HUES6 (cell line): Measurements from ENCODE around the gene PRDM16.
"Not testable (repeated sequence)": the region's sequence is repeated elsewhere in the genome, so short reads cannot be mapped to it uniquely, and the experiment has no call there.

Source experiments
- H3K27ac ChIP-seq: 2 replicates; pipeline ENCODE4 v1.7.0; 2013; ENCODE audit warnings: low read depth, mild to moderate bottlenecking, low read length, inconsistent platforms
- H3K27me3 ChIP-seq: 2 replicates; pipeline ENCODE4 v1.6.1; 2013; ENCODE audit warnings: low read length; ENCODE audit not compliant: control insufficient read depth, insufficient read depth
- H3K36me3 ChIP-seq: 2 replicates; pipeline ENCODE4 v1.6.1; 2013; ENCODE audit warnings: low read length; ENCODE audit not compliant: control insufficient read depth, insufficient read depth
- H3K4me1 ChIP-seq: 2 replicates; pipeline ENCODE4 v1.6.1; 2013; ENCODE audit warnings: low read length; ENCODE audit not compliant: control insufficient read depth, insufficient read depth
- H3K4me3 ChIP-seq: 2 replicates; pipeline ENCODE4 v1.5.1; 2013; ENCODE audit warnings: low read depth, low read length
- H3K9ac ChIP-seq: one replicate; pipeline ENCODE4 v1.6.1; 2013; ENCODE audit warnings: mild to moderate bottlenecking, low read length
- H3K9me3 ChIP-seq: 2 replicates; pipeline ENCODE4 v1.6.1; 2013; ENCODE audit warnings: low read depth, low read length; ENCODE audit not compliant: control insufficient read depth, insufficient read depth

The PRDM16 gene

GRCh38 chr1:3236361-3236760, 167.4 kb downstream of the PRDM16 start:
- Histone ChIP-seq H3K9ac (no peak overlapping the region), H3K4me1 (no peaks in the 10 kb centered on the region; the same call in 1 of the 2 replicates), H3K27me3 (no peaks in the 10 kb centered on the region), H3K36me3 (no peaks in the 10 kb centered on the region), H3K4me3 (no peak overlapping the region), H3K9me3 (no peaks in the 10 kb centered on the region), H3K27ac (no peak overlapping the region; the same call in 1 of the 2 replicates)

- Histone ChIP-seq H3K27me3 (no peaks in the 10 kb centered on the region), H3K4me3 (no peak overlapping the region), H3K4me1 (no peaks in the 10 kb centered on the region; the same call in 1 of the 2 replicates), H3K27ac (no peak overlapping the region), H3K9ac (no peak overlapping the region), H3K36me3 (no peaks in the 10 kb centered on the region), H3K9me3 (no peaks in the 10 kb centered on the region)
Measured at GRCh38 chr1:3236955-3237354, 168.0 kb downstream of the PRDM16 start.

GRCh38 chr1:3237570-3237969, 168.6 kb downstream of the PRDM16 start:
- Histone ChIP-seq H3K27ac (no peak overlapping the region), H3K4me3 (no peak overlapping the region), H3K4me1 (no peaks in the 10 kb centered on the region; the same call in 1 of the 2 replicates), H3K9ac (no peak overlapping the region), H3K9me3 (no peaks in the 10 kb centered on the region), H3K27me3 (no peaks in the 10 kb centered on the region), H3K36me3 (no peaks in the 10 kb centered on the region)

- no peak overlapping the region for H3K27ac ChIP-seq
- no peak overlapping the region for H3K9ac ChIP-seq
- no peaks in the 10 kb centered on the region for H3K9me3 ChIP-seq
- H3K4me1 ChIP-seq, result no peaks in the 10 kb centered on the region; the same call in 1 of the 2 replicates
- no peak overlapping the region for H3K4me3 ChIP-seq
- H3K27me3 ChIP-seq, result no peaks in the 10 kb centered on the region
- no peaks in the 10 kb centered on the region for H3K36me3 ChIP-seq
Measured at GRCh38 chr1:3237994-3238702, 169.1 kb downstream of the PRDM16 start.

GRCh38 chr1:3238703-3239278, 169.8 kb downstream of the PRDM16 start:
- Histone ChIP-seq H3K27ac (no peak overlapping the region), H3K9ac (no peak overlapping the region), H3K4me3 (no peak overlapping the region), H3K36me3 (no peaks in the 10 kb centered on the region), H3K4me1 (no peaks in the 10 kb centered on the region; the same call in 1 of the 2 replicates), H3K9me3 (no peaks in the 10 kb centered on the region), H3K27me3 (no peaks in the 10 kb centered on the region)

- not testable (repeated sequence) for H3K27me3 ChIP-seq, H3K4me3 ChIP-seq, H3K36me3 ChIP-seq, H3K9ac ChIP-seq, H3K9me3 ChIP-seq, H3K27ac ChIP-seq, H3K4me1 ChIP-seq
Measured at GRCh38 chr1:3239991-3240390, 171.0 kb downstream of the PRDM16 start.

GRCh38 chr1:3240524-3241235, 171.7 kb downstream of the PRDM16 start:
- Histone ChIP-seq H3K4me1 (peaks cover 5% of the 10 kb centered on the region; the same call in 1 of the 2 replicates), H3K27ac (no peak overlapping the region), H3K9me3 (no peaks in the 10 kb centered on the region), H3K36me3 (no peaks in the 10 kb centered on the region), H3K4me3 (no peak overlapping the region), H3K9ac (no peak overlapping the region), H3K27me3 (no peaks in the 10 kb centered on the region; the same call in 1 of the 2 replicates)

- H3K27ac ChIP-seq, result no peak overlapping the region
- H3K9me3 ChIP-seq, result no peaks in the 10 kb centered on the region
- H3K4me1 ChIP-seq, result peaks cover 5% of the 10 kb centered on the region; the same call in 1 of the 2 replicates
- H3K9ac ChIP-seq, result no peak overlapping the region
- H3K4me3 ChIP-seq, result no peak overlapping the region
- peaks cover 4% of the 10 kb centered on the region; the same call in 1 of the 2 replicates for H3K27me3 ChIP-seq
- H3K36me3 ChIP-seq, result no peaks in the 10 kb centered on the region
Measured at GRCh38 chr1:3241236-3241550, 172.2 kb downstream of the PRDM16 start.

GRCh38 chr1:3241673-3242407, 172.8 kb downstream of the PRDM16 start:
- Histone ChIP-seq H3K36me3 (no peaks in the 10 kb centered on the region), H3K27ac (no peak overlapping the region), H3K4me3 (no peak overlapping the region), H3K27me3 (peaks cover 9% of the 10 kb centered on the region), H3K9ac (no peak overlapping the region), H3K9me3 (no peaks in the 10 kb centered on the region), H3K4me1 (peaks cover 5% of the 10 kb centered on the region; the same call in 1 of the 2 replicates)

GRCh38 chr1:3242408-3243260, 173.6 kb downstream of the PRDM16 start:
- Histone ChIP-seq H3K27ac (no peak overlapping the region), H3K27me3 (peaks cover 17% of the 10 kb centered on the region), H3K4me3 (no peak overlapping the region), H3K4me1 (peaks cover 7% of the 10 kb centered on the region; the same call in 1 of the 2 replicates), H3K9ac (no peak overlapping the region), H3K9me3 (no peaks in the 10 kb centered on the region), H3K36me3 (no peaks in the 10 kb centered on the region)
